Measurements from ENCODE around the gene SNTN. TPM values are rescaled to one million over a fixed set of nuclear protein-coding genes. Genes with fewer than 3 reads are reported as not detected.

The SNTN gene
- total RNA-seq, 1 experiment from 2014 or later, result not detected

GRCh38 chr3:63687278-63688225, 35.1 kb downstream of the SNTN start:
- Mint-ChIP-seq H3K27me3 (ENCODE audit: insufficient read depth, unreplicated experiment) (no peaks in the 10 kb centered on the region), H3K27ac (ENCODE audit: unreplicated experiment) (no peak overlapping the region), H3K4me1 (ENCODE audit: low read depth, unreplicated experiment) (no peaks in the 10 kb centered on the region), H3K4me3 (ENCODE audit: unreplicated experiment) (no peak overlapping the region), H3K36me3 (ENCODE audit: insufficient read depth, unreplicated experiment) (no peaks in the 10 kb centered on the region), H3K9me3 (ENCODE audit: unreplicated experiment) (no peaks in the 10 kb centered on the region)
- CTCF ChIA-PET, result no interaction called here
- H3K4me3 ChIP-seq (ENCODE audit: low read depth, low read length), result no peak overlapping the region
- DNase-seq, result no peak
- H3K9me3 ChIP-seq, result no peaks in the 10 kb centered on the region
- H3K27me3 ChIP-seq (replicated peaks; ENCODE audit: control insufficient read depth, insufficient read depth, low read length), result no peaks in the 10 kb centered on the region
- no peaks in the 10 kb centered on the region for H3K4me1 ChIP-seq
- POLR2A ChIA-PET, result interaction anchor here (0.5 kb wide), 1 partner anchor 16 kb away, joined by 5 read pairs; no protein-coding TSS in a partner anchor
- no TSS peak for BruUV-seq (replicated peaks)
- intact Hi-C loops (cut with micrococcal nuclease; ENCODE audit: unreplicated experiment), result no loop called here
- TF ChIP-seq CTCF (IDR thresholded peaks at IDR 0.05; ENCODE audit: insufficient read depth in 1 of 2, low read depth in 1 of 2, low read length in 1 of 2, severe bottlenecking in 1 of 2, unreplicated experiment in 1 of 2), result no peak
- no peaks in the 10 kb centered on the region for H3K36me3 ChIP-seq (ENCODE audit: control insufficient read depth, insufficient read depth, low read length)

- Mint-ChIP-seq H3K4me3 (ENCODE audit: unreplicated experiment) (no peak overlapping the region), H3K36me3 (ENCODE audit: insufficient read depth, unreplicated experiment) (no peaks in the 10 kb centered on the region), H3K27ac (ENCODE audit: unreplicated experiment) (no peak overlapping the region), H3K9me3 (ENCODE audit: unreplicated experiment) (no peaks in the 10 kb centered on the region), H3K27me3 (ENCODE audit: insufficient read depth, unreplicated experiment) (peaks cover 3% of the 10 kb centered on the region), H3K4me1 (ENCODE audit: low read depth, unreplicated experiment) (no peaks in the 10 kb centered on the region)
- ChIA-PET POLR2A (no interaction called here), CTCF (no interaction called here)
- TF ChIP-seq CTCF (IDR thresholded peaks at IDR 0.05; ENCODE audit: insufficient read depth in 1 of 2, low read depth in 1 of 2, low read length in 1 of 2, severe bottlenecking in 1 of 2, unreplicated experiment in 1 of 2), result no peak
- Histone ChIP-seq H3K27me3 (replicated peaks; ENCODE audit: control insufficient read depth, insufficient read depth, low read length) (no peaks in the 10 kb centered on the region), H3K4me1 (no peaks in the 10 kb centered on the region), H3K4me3 (ENCODE audit: low read depth, low read length) (no peak overlapping the region), H3K9me3 (no peaks in the 10 kb centered on the region), H3K36me3 (ENCODE audit: control insufficient read depth, insufficient read depth, low read length) (no peaks in the 10 kb centered on the region)
- DNase-seq, result no peak
- BruUV-seq (replicated peaks), result no TSS peak
- intact Hi-C loops (cut with micrococcal nuclease; ENCODE audit: unreplicated experiment), result no loop called here
Measured at GRCh38 chr3:63689285-63689684, 36.8 kb downstream of the SNTN start.

- no peak overlapping the region for H3K4me3 ChIP-seq (ENCODE audit: low read depth, low read length)
- no peaks in the 10 kb centered on the region for H3K27me3 ChIP-seq (replicated peaks; ENCODE audit: control insufficient read depth, insufficient read depth, low read length)
- ChIA-PET CTCF (no interaction called here), POLR2A (no interaction called here)
- Mint-ChIP-seq H3K36me3 (ENCODE audit: insufficient read depth, unreplicated experiment) (no peaks in the 10 kb centered on the region), H3K4me1 (ENCODE audit: low read depth, unreplicated experiment) (no peaks in the 10 kb centered on the region), H3K27me3 (ENCODE audit: insufficient read depth, unreplicated experiment) (peaks cover 5% of the 10 kb centered on the region), H3K27ac (ENCODE audit: unreplicated experiment) (no peak overlapping the region), H3K4me3 (ENCODE audit: unreplicated experiment) (no peak overlapping the region), H3K9me3 (ENCODE audit: unreplicated experiment) (no peaks in the 10 kb centered on the region)
- intact Hi-C loops (cut with micrococcal nuclease; ENCODE audit: unreplicated experiment), result no loop called here
- H3K9me3 ChIP-seq, result no peaks in the 10 kb centered on the region
- no peaks in the 10 kb centered on the region for H3K36me3 ChIP-seq (ENCODE audit: control insufficient read depth, insufficient read depth, low read length)
- no TSS peak for BruUV-seq (replicated peaks)
- no peak for TF ChIP-seq CTCF (IDR thresholded peaks at IDR 0.05; ENCODE audit: insufficient read depth in 1 of 2, low read depth in 1 of 2, low read length in 1 of 2, severe bottlenecking in 1 of 2, unreplicated experiment in 1 of 2)
- H3K4me1 ChIP-seq, result no peaks in the 10 kb centered on the region
- DNase-seq, result no peak
Measured at GRCh38 chr3:63693351-63693750, 40.9 kb downstream of the SNTN start.
